Stimulated activated CD8-positive, alpha-beta memory T cell treated with anti-CD3 and anti-CD28 coated beads, Interleukin-12 subunit alpha, Interleukin-12 subunit beta, amount 100 ng/mL, for 4 hours (primary cell): ENCODE data around the gene GALNT18.

ENCODE experiments used
- DNase-seq: peaks from one replicate; pipeline ENCODE4 v3.0.0-alpha.2; 2020; ENCODE audit warnings: low read depth

Gene GALNT18

DNA sequence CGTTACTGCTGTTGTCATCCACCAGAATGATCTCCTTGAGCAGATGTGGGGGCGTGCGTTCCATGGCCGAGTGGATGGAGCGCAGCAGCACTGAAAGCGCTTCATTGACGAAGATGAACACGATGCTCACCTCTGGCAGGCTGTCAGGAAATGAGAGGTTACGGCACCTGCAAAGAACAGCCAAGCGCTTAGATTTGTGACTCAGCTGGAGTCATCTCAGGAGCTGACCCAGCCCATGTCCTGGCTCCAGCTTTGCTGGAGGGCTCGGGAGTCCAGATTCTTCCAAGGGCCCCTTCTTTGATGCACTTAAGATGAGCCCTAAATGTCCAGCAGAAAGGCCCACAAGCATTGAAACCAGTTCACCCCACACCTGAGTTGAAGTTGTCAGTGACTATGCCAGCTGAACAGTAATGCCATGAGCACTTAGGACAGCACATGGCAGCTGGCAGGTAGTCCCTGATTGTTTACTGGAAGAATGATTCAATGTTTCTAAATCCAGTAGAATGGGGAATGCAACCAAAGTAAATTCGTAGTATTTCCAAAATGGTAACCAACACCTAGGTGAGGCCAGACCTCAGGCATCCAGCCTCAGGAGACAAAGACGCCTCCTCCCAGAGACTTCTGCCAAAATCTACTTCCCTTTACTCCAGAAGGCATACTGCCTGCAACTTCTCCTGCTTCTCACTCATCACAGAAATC lies 189.0 kb downstream of the GALNT18 start:
- DNase-seq = no peak

DNA sequence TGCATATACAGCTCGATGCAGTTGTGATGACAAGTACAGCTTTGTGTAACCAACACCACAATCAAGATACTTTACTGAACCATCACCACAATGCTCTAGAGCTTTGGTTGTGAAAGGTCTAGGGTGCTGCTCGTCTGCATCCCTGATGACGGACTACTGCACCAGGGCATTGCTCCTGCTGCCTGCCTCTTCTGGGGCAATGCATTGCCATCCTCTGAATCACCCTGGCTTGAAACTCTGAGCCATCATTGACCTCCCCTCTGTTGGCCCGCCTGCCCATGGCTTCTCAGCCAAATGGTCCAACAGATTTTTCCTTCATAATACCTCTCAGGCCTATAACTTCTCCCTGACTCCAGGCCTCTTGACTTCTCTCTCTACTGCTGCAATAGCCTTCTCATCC lies 191.4 kb downstream of the GALNT18 start:
- DNase-seq = no peak

DNA sequence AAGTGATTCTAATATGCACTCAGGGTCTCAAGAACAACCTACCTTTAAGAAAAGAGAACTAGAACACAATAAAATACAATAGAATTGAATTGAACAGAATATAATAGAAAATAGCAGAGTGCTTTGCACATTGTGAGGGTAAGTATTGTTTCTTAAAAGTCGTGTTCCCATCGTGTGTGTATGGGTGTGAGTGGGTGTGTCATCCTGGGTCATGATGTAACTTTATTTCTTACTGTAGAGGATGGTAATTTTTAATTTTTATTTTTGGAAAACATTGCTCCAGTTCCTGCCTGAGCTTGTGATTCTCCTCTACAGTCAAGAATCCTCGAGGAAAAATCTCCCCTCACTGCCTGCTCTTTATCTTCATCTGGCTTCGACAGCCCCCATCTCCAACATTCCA lies 193.1 kb downstream of the GALNT18 start:
- DNase-seq = no peak

DNA sequence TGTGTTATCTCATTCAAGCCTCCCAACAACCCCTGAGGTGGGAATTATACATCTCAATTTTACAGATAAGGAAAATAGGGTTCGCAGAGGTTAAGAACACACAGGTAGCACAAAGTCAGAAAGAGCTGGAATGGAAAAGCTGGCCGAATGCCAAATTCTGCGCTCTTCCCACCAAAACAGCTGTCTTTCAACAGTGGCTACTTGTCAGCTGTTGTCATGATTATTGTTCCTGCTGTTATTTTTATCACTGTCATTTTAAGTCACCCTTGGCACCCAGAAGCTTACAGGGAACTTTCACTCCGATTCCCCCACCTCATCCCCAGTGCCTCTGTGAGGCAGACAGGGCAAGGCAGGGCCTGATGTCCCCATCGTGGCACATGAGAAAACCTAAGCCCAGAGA lies 194.3 kb downstream of the GALNT18 start:
- no peak for DNase-seq

DNA sequence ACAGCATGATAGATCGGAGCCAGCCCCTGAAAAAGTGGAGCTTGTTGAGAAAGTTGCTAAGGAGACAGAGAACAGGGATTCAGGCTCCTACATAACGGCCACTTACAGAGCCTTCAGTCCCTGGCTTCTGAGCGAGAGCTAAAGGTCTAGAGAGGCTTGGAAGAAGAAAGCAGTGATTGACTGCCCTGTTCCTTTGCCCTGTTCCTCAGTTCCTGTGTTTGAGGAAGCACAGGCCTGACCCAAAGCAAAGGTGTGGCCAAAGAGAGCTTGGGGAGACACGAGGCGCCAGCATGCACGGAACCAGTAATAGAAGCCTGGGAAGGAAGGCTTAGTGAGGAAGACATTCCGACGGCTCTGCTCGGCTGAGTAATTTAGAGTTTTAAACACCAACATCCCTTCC lies 194.7 kb downstream of the GALNT18 start:
- no peak for DNase-seq

DNA sequence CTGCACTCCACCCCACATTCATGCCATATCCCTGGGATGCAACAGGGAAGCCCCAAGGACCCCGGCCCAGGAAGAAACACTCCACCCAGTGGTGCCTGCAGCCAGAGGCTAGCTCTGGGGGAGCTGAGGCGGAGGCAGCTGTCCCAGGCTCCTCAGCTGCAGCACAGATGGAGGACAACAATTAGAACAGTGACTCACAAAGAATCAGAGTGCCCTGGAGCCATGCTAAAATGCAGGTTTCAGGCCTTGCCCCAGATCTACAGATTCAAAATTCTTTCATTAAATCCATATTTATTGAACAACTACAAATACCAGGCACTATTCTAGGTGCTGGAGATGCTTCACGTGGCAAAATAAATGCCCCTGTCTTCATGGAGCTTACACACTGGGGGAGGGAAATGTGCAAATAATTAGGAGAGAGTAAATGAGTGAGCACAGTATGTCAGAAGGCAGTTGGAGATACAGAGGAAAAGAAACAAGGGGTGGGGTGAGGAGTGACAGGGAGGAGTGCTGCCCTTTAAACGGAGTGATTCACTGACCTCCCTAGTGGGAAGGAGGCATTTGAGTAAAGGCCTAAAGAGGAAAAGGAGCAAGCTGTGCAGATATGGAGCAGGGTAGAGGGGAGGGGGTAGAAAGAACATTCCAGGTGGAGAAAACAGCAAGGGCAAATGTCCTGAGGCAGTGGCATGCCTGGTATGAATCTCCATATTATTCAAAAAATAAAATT lies 195.4 kb downstream of the GALNT18 start:
- DNase-seq = no peak

DNA sequence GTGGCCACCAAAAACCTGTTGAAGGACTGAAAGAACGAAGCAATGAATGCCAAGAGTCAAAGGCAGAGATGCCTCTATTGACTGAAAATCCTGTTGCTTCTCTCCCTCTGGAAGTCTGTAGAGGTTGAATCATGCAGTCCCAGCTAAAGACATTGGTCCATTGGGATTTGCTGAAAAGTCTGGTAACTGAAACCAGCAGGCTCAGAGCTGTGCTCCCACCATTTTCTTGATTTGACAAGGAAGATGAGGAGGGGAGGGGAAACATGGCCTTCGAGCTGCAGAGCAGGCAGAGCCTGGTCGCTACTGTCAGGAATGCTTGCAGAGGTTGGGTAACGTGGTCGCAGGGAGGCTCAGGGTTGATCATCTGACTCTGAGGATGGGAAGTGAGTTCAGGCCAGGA lies 196.0 kb downstream of the GALNT18 start:
- no peak for DNase-seq

DNA sequence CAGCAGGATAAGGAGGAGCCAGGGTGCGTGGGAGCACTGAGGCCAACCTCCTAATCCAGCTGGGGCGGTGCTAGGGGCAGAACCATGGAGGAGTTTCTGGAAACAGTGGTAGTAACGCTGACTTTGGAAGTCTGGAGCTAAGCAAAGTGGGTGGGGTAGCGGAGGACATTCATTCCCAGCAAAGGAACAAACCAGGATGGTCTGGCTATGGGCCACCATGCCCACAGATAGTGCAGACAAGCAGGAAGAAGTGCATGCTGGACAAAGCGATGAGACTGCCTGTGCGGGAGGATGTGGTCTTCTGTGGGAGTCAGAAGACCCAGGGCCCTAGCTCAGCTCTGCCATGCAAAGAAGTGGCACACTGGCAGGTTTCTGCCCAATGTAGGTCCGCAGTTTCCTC lies 197.1 kb downstream of the GALNT18 start:
- no peak for DNase-seq

DNA sequence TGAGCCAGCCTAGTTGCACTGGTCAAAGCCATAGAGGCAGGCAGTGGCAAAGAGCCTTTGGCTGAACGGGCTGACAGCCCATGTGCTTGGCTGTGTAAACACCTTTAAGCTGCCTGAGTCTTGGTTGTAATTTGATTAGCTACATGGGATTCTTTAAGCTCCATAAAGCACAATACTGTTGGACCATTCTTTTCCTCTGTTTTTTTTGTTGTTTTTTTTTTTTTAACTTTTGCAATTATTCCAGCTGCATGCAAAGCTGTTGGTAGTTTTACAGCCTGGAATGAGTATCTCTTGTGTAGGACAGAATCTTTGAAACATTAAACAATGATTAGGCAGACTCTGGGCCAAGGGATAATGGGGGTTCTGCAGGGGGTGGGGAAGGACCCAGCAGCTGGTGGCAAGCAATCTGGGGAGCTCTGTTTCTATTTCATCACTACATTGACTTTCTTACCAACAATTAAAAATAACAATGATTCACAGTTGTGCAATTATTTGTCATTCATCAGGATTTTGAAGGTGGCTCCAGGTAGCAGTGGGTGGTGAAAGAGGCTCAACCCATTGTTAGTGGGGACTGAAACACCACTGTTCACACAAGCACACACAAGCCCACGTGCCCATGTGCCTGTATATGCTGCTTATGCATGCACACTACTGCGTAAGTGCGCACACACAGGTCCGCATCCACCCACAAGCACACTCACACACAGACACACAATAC lies 199.2 kb downstream of the GALNT18 start:
- no peak for DNase-seq

DNA sequence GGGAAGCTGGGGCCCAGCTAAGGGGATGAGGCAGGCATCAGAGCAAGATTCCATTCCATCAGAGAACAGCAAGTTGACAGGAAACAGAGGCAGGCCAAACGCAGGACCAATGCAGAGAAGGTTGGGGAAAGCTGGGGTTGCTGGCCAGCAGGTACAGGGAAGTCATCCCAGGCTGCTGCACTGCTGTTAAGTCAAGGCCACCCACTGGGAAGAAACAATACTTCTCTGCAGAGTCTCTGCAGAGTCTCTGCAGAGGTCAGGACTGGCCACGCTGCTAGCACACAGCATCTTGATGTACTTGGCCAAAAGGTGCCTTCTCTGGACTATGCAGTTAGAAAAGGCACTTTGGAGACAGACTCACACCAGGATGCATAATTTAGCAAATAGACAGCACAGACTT lies 200.3 kb downstream of the GALNT18 start:
- DNase-seq = no peak

DNA sequence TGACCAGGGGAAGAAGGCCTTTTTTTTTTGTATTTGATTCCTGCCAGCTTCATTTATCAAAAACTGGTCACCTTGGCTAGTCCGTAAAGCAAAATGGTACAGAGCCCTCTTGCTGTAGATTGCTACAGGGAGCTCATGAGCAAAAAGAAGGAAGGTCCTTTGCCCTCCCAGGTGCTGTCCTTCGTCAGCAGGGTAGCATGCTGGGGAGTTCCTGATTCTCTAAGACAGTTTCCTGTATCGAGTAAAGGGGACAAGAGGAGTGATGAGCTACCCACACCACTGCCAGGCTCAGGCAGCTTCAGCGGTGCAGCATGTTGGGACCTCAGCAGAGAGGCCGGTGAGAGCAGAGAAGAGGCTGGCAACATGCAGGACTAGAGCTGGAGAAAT lies 200.9 kb downstream of the GALNT18 start:
- no peak for DNase-seq

DNA sequence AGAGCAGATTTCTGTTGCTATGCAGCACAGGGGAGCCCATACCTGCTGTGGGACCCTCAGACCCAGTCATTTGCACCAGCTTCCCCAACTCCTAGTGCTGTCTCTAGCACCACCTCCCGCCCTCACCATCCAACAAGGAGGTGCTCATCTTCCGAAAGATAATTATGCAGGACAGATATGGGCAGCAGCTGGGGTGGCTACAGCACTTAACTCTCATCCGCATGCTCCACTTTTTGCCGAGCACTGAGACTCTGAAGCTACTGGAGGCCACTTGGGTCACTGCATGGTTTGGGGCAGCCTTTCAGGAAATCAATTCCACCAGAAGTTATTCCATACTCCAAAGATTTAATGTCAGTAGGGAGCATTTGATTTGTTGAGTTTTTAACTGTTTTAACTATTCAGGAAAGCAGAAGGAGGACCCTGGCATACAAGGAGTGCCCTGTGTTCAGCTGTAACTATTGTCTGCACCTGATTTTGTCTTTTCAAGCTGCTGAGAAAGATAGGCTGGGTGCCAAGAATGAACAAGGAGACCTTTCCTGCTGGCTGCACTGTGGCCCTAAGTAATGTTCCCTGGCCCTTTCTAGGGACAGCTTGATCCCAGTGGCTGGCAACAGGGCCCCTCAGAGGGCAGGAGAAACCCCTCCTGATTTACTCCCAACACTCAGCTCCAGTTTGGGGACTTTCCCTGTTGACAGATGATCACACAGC lies 201.5 kb downstream of the GALNT18 start:
- DNase-seq = no peak

DNA sequence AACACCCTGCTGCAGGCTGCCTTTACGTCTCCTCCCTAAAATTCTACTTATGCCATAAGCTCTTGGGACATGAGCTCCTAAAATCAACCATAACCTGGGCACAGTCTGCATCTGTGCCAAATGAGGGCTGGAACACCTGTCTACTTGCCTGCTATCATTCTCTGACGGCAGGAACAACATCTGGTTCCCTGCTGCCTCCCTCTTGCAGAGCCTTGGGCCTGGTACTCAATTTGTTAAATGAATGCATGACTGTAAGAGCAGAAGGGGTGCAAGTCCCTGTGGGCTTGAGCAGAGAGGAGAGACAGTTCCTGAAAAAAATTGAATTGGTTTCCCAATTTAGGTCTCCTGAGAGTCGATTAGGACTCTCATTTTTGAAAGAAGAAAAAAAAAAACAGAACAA lies 202.1 kb downstream of the GALNT18 start:
- DNase-seq = no peak

DNA sequence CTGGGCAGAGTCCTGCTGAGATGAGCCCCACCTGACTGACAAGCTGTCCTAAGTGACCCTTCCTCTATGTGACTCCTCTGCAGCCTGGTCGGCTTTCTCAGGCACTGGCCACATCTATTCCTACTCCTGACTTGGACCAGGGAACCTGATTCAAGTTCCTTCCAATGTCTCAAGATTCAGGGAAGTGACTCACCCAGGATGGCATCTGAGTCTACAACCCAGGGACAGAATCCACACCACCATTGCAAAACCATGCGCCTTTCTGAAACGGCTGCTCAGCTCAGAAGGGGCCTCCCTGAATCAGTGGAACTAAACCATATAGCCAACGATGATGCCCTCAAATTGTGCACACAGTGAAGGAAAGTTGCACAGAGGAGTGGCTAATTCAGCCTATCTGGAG lies 204.9 kb downstream of the GALNT18 start:
- no peak for DNase-seq

DNA sequence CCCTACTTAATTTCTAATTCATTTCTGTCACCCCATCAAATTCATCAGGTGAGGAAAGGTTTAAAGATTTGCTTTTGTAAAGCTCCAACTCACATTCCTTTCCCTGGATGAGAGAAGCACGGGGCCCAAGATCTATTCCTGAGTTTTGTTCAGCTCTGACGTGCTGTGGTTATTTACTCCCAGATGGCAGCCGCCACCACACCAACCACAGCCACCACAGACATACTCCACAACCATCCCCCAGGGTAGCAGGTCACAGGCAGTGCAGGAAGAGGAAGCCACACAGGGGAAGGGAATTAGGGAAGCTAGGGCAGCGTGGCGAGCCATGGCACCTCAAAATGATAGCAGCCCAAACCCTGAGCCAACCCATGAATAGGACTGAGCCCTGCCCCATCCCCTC lies 205.3 kb downstream of the GALNT18 start:
- no peak for DNase-seq

DNA sequence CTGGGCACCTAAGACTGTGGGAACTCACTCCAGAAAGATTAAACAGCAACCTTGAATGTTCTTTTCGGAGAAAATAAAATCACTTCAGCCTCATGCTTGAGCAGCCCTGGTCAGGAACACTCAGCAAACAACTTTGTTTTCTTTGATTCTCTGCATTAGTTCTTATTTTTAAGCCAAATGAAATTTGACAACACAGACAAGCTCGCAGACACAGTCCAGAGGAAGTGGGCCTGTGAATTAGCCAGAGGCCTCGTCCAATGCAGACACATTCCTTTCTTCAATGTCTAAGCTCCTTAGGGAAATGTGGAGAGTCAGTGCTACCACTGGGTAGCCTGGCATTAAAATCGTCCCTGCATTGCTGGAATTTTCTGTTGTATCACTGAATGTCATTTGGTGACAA lies 205.9 kb downstream of the GALNT18 start:
- DNase-seq = no peak

DNA sequence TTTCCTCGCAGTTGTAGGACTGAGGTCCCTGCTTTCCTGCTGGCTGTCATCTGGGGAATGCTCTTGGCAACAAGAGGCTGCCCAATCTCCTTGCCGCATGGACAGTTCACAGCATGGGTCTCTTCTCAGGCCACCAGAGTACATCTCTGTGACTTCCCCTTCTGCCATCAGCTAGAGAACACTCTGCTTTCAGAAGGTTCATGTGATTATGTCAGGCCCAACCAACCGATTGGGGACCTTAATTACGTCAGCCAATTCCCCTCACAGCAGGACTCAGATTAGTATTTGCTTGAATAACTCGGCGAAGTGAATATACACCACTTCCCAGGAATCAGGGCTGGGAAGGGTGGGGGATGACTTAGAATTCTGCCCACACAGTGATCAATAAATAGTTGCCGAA lies 206.8 kb downstream of the GALNT18 start:
- DNase-seq = no peak

DNA sequence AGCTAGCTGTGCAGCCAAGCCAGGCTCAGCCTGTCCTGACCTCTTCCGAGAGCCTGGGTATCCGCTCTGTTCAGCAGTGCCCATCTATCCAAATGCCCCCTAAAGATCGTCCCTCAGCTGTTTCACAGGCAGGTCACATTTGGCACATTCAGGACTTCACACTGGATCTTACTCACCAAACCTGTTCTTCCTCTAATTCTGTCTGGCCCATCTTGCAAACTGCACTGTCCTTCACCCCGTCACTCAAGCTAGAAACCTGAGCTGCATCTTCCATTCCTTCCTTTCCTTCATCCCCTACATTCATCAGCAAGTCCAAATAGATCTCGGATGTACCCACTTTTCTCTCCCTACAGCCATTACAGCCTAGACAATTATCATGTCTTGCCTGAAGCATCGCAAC lies 208.0 kb downstream of the GALNT18 start:
- DNase-seq = no peak

DNA sequence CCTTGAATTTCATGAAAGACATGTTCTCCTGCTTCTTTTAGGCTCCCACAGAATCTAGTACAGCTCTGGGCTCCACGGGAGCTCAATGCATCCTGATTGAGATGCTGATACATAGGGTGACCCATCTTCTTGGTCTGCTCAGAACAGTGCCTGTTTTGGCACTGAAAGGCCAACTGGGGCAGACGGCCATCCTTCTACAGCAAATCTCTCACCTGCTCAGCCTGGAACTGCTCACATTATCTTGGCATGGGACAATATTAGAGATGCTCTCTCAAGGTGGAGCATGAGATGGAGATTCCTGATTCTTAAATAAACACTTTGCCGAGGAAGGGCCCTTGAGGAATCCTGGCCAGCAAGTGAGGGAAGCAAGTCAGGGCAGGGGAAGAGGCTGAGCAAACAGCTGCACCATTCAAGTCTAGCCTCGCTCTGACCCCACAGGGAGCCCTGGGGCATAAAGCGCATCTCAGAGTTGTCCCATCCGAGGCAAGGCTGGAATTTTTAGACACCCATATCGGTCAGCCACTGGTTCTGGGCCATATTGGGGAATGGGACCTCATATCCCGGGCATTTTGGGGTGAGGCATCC lies 210.3 kb downstream of the GALNT18 start:
- no peak for DNase-seq

DNA sequence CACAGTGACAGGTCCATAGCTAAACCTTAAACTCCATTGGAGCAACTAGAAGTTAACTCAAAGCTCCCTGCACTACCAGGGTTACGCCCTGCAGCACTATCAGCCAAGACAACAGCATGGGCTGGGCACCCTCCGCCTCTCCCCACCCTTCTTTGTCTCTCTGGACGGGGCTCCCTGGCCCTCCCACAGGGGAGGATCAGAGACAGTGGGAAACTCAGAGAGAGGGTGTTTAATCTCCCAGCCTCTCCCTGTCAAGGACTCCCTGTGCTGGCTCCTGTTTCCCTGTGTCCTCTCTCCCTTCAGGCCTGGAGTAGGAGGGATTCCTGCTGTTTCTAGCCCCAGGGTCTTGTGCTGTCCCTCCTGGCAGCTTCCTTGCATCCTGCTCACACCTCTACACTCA lies 211.9 kb downstream of the GALNT18 start:
- DNase-seq = no peak

DNA sequence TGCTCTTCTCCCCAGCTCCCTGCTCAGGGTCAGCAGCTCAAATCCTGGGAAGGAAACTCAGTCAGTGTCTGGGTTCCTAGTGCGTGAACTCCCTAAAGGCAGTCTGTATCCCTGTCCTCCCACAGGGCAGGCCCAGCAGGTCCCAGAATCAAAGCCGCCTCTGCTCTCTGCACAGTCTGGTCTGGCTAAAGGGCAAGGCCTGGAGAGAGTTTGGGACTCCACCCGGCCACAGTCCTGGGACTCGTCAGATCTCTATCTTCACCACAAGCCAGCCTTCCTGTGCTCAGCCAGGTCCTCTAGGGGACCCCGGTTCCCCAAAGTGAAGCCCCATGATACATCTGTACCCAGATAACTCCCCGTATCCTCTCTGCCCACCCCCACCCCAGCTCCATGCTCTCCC lies 212.6 kb downstream of the GALNT18 start:
- no peak for DNase-seq

DNA sequence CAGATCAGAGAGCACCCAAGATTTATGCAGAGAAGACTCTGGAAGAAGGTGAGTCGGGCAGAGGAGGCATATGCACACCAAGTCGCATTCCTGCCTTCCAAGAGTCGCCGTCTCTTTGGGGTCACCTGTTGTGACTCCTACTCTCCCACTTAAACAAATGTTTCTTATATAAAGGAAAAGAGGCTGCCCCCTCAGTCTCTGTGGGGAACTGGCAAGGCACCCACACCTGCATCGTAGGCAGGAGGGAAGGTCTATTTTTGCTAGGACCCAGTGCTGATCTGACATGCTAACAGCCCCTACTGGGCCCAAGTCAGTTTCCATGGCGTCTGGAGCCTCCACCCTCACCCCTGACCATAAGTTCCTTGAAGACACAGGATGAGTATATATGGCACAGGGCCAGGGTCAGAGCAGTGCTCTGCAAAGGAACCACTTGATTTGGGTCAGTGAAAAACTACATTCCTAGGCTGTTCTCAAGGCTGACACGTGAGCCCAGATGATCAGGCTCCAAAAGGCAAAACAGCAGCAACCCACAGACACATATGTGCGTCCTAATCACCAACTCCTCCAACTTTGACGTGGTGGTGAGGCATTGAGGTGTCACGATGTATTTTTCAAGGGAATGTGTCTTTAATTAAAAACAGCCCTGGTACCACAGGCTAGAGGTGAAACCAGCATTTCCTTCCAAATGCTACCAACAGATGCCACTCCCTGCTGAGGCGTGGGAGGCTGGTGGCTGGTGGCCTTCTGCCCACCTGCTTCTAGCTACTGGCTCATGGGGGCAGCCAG lies 213.2 kb downstream of the GALNT18 start:
- DNase-seq = no peak
